H1 (cell line): ENCODE measurements around the gene CUX1. TPM values are rescaled to one million over a fixed set of nuclear protein-coding genes. Genes with fewer than 3 reads are reported as not detected.

Source experiments
- CTCF ChIA-PET: fragments of 300-600 bp; sonication (Branson Sonifier 250); formaldehyde crosslinking; loops from one replicate; lab custom pipeline; 2021; ENCODE audit not compliant: partially characterized antibody; lab: Charles Lee
- POLR2A ChIA-PET: fragments of 300-600 bp; sonication (Branson Sonifier 250); formaldehyde crosslinking; loops from one replicate; lab custom pipeline; 2021; ENCODE audit warnings: inconsistent platforms; ENCODE audit not compliant: partially characterized antibody; lab: Charles Lee
- DNase-seq, 2 experiments: peaks; one replicate each; pipeline versions ENCODE4 v3.0.0 to v3.0.0-alpha.2; 2010 to 2022; ENCODE audit warnings: low spot score in 2 of 2, low read depth in 1 of 2, mixed read lengths in 1 of 2
- FAIRE-seq: peaks from 2 replicates; lab custom pipeline; 2011; peaks lifted over from hg19 to GRCh38; lab: Jason Lieb, UNC
- H2AFZ ChIP-seq: 2 replicates; pipeline ENCODE4 v1.8.1; 2012; ENCODE audit warnings: low read length, inconsistent platforms
- H2AK5ac ChIP-seq: 2 replicates; pipeline ENCODE4 v1.6.1; 2013; ENCODE audit warnings: low read depth, low read length
- H2BK120ac ChIP-seq: replicated peaks from 2 replicates; pipeline ENCODE3; 2013; ENCODE audit warnings: low read depth, low read length, inconsistent platforms
- H2BK12ac ChIP-seq: 2 replicates; pipeline ENCODE4 v1.6.1; 2013; ENCODE audit warnings: low read depth, low read length
- H2BK15ac ChIP-seq: 2 replicates; pipeline ENCODE4 v1.6.1; 2013; ENCODE audit warnings: low read length
- H2BK20ac ChIP-seq: 2 replicates; pipeline ENCODE4 v1.6.1; 2013; ENCODE audit warnings: low read length
- H2BK5ac ChIP-seq: 2 replicates; pipeline ENCODE4 v1.6.1; 2013; ENCODE audit warnings: low read depth, low read length
- H3K14ac ChIP-seq: 2 replicates; pipeline ENCODE4 v1.6.1; 2013; ENCODE audit warnings: inconsistent platforms; ENCODE audit not compliant: insufficient read length
- H3K18ac ChIP-seq: 2 replicates; pipeline ENCODE4 v1.6.1; 2013; ENCODE audit warnings: low read length; ENCODE audit errors: extremely low read depth
- H3K23ac ChIP-seq: 2 replicates; pipeline ENCODE4 v1.6.1; 2013; ENCODE audit warnings: inconsistent platforms; ENCODE audit not compliant: insufficient read length
- H3K23me2 ChIP-seq: 2 replicates; pipeline ENCODE4 v1.6.1; 2013; ENCODE audit warnings: low read depth, low read length
- H3K27ac ChIP-seq: 2 replicates; pipeline ENCODE4 v1.6.1; 2011; ENCODE audit warnings: low read depth, low read length, inconsistent platforms
- H3K27me3 ChIP-seq, 4 experiments: replicated peaks in 1 of 4; 1 replicate in 1 of 4; 2 replicates in 3 of 4; pipeline versions ENCODE4 v1.6.1 to v1.8.1; 2011 to 2013; ENCODE audit warnings: low read length in 3 of 4, mild to moderate bottlenecking in 3 of 4, inconsistent platforms in 2 of 4, mixed read lengths in 2 of 4, moderate library complexity in 1 of 4; ENCODE audit not compliant: control insufficient read depth in 3 of 4, insufficient read depth in 3 of 4; ENCODE audit errors: extremely low read depth in 1 of 4
- H3K36me3 ChIP-seq, 4 experiments: 2 replicates each; pipeline versions ENCODE4 v1.6.1 to v1.8.1; 2011 to 2013; ENCODE audit warnings: mild to moderate bottlenecking in 4 of 4, low read length in 3 of 4, moderate library complexity in 2 of 4, control low read depth in 1 of 4, inconsistent platforms in 1 of 4; ENCODE audit not compliant: insufficient read depth in 4 of 4, control insufficient read depth in 2 of 4
- H3K4ac ChIP-seq: replicated peaks from 2 replicates; pipeline ENCODE3; 2013; ENCODE audit warnings: low read length, low read depth, mixed read lengths, inconsistent platforms; ENCODE audit not compliant: insufficient read length
- H3K4me1 ChIP-seq, 4 experiments: replicated peaks in 1 of 4; 1 replicate in 1 of 4; 2 replicates in 3 of 4; pipeline versions ENCODE4 v1.6.1 to v1.8.1; 2011 to 2013; ENCODE audit warnings: low read length in 3 of 4, inconsistent platforms in 2 of 4, mixed read lengths in 1 of 4; ENCODE audit not compliant: insufficient read depth in 4 of 4, control insufficient read depth in 3 of 4
- H3K4me2 ChIP-seq, 2 experiments: 2 replicates each; pipeline versions ENCODE4 v1.6.1 to v1.8.1; 2011 to 2013; ENCODE audit warnings: low read depth in 2 of 2, low read length in 2 of 2, control low read depth in 1 of 2, inconsistent platforms in 1 of 2, mild to moderate bottlenecking in 1 of 2; ENCODE audit not compliant: insufficient read depth in 1 of 2
- H3K4me3 ChIP-seq, 4 experiments: fragments of 200-600, 300-600 bp in 1 of 4; sonication (generic), shearing (Covaris generic), sonication (Bioruptor Twin) in 1 of 4; 2 replicates each; pipeline versions ENCODE4 v1.5.1 to v1.8.1; 2011 to 2016; ENCODE audit warnings: low read length in 4 of 4, low read depth in 3 of 4, control low read depth in 2 of 4, inconsistent platforms in 2 of 4, mild to moderate bottlenecking in 2 of 4, mixed read lengths in 1 of 4, moderate library complexity in 1 of 4; ENCODE audit not compliant: insufficient read depth in 2 of 4; ENCODE audit errors: extremely low read depth in 1 of 4
- H3K56ac ChIP-seq: replicated peaks from 2 replicates; pipeline ENCODE3; 2013; ENCODE audit warnings: low read depth, mild to moderate bottlenecking, mixed read lengths, low read length, inconsistent platforms; ENCODE audit not compliant: insufficient read length
- H3K79me1 ChIP-seq: 2 replicates; pipeline ENCODE4 v1.6.1; 2013; ENCODE audit warnings: low read depth, low read length, control low read depth
- H3K79me2 ChIP-seq, 2 experiments: 2 replicates each; pipeline versions ENCODE4 v1.6.1 to v1.8.1; 2012 to 2013; ENCODE audit warnings: low read length in 2 of 2, mild to moderate bottlenecking in 2 of 2, inconsistent platforms in 1 of 2; ENCODE audit not compliant: insufficient read depth in 2 of 2, control insufficient read depth in 1 of 2
- H3K9ac ChIP-seq, 4 experiments: replicated peaks in 1 of 4; 1 replicate in 1 of 4; 2 replicates in 3 of 4; pipeline versions ENCODE4 v1.6.1 to v1.8.1; 2011 to 2013; ENCODE audit warnings: low read depth in 3 of 4, low read length in 3 of 4, control low read depth in 2 of 4, mild to moderate bottlenecking in 2 of 4, moderate library complexity in 2 of 4, inconsistent platforms in 1 of 4; ENCODE audit errors: extremely low read depth in 1 of 4
- H3K9me3 ChIP-seq, 2 experiments: 2 replicates each; pipeline versions ENCODE4 v1.6.1 to v1.8.1; 2012 to 2013; ENCODE audit warnings: mild to moderate bottlenecking in 2 of 2, moderate library complexity in 2 of 2, control low read depth in 1 of 2, inconsistent platforms in 1 of 2, low read depth in 1 of 2, low read length in 1 of 2, mixed read lengths in 1 of 2; ENCODE audit not compliant: insufficient read depth in 2 of 2
- H4K20me1 ChIP-seq, 2 experiments: replicated peaks in 1 of 2; 2 replicates each; pipeline versions ENCODE3 to v1.8.1; 2011 to 2013; ENCODE audit warnings: inconsistent platforms in 2 of 2, low read length in 2 of 2, mild to moderate bottlenecking in 1 of 2; ENCODE audit not compliant: insufficient read depth in 2 of 2, control insufficient read depth in 1 of 2
- H4K5ac ChIP-seq: 2 replicates; pipeline ENCODE4 v1.6.1; 2013; ENCODE audit warnings: low read length, low read depth, mixed read lengths, inconsistent platforms; ENCODE audit not compliant: insufficient read length
- H4K8ac ChIP-seq: 2 replicates; pipeline ENCODE4 v1.8.0; 2013; ENCODE audit warnings: mild to moderate bottlenecking, moderate library complexity, low read length, inconsistent platforms; ENCODE audit not compliant: insufficient read depth; ENCODE audit errors: extremely low read depth
- H4K91ac ChIP-seq: replicated peaks from 2 replicates; pipeline ENCODE3; 2013; ENCODE audit warnings: low read length, mixed read lengths, inconsistent platforms; ENCODE audit not compliant: insufficient read length
- CREB1 ChIP-seq: IDR thresholded peaks from 2 replicates; pipeline ENCODE4 v1.6.1; 2012; ENCODE audit warnings: inconsistent platforms
- SP1 ChIP-seq: IDR thresholded peaks from 2 replicates; pipeline ENCODE4 v1.6.1; 2011; ENCODE audit warnings: low read depth, low read length
- TCF12 ChIP-seq: IDR thresholded peaks from 2 replicates; pipeline ENCODE4 v1.6.1; 2011; ENCODE audit warnings: low read depth, mild to moderate bottlenecking, low read length
- WGBS, 2 experiments: shearing (Covaris generic) in 1 of 2; methylation state at CpG; one replicate each; pipeline versions ENCODE4 v1.1.6 to v1.1.7; 2013 to 2015; ENCODE audit warnings: low lambda C conversion rate in 2 of 2, mixed read lengths in 2 of 2, inconsistent platforms in 1 of 2, low coverage in 1 of 2, missing lambda C conversion rate in 1 of 2; ENCODE audit not compliant: insufficient replicate concordance in 2 of 2, insufficient coverage in 1 of 2, insufficient read length in 1 of 2; ENCODE audit errors: extremely low coverage in 1 of 2, missing lambda C conversion rate in 1 of 2; 5-methylcytosine and 5-hydroxymethylcytosine counted together
- polyA plus RNA-seq, 7 experiments: library from polyadenylated mRNA; depleted of rRNA in 3 of 7; stranded (reverse) in 5 of 7; unstranded in 2 of 7; fragments of >200 nt in 5 of 7; fragments of 200-250 nt in 2 of 7; gene quantifications; 1 replicate in 5 of 7; 2 replicates in 1 of 7; 4 replicates in 1 of 7; pipeline versions ENCODE4 v1.2.1 to v1.2.3, GENCODE V29; 2011 to 2013; ENCODE audit warnings: missing spikeins in 2 of 7, mixed read lengths in 2 of 7
- total RNA-seq: library from RNA; stranded (reverse); fragmentation: NEBNext Ultra II Directional; extraction: Animal tissue kit (Norgen Biotek cat#: 25700); gene quantifications from 2 replicates; pipeline ENCODE4 v1.2.1, GENCODE V29; 2021

CUX1 gene
- total and polyA plus RNA-seq, 2 of the 8 experiments (the other 6 are each of a cell fraction or from before 2014, with no cell fraction given) = 21.6 to 65.9 TPM

DNA sequence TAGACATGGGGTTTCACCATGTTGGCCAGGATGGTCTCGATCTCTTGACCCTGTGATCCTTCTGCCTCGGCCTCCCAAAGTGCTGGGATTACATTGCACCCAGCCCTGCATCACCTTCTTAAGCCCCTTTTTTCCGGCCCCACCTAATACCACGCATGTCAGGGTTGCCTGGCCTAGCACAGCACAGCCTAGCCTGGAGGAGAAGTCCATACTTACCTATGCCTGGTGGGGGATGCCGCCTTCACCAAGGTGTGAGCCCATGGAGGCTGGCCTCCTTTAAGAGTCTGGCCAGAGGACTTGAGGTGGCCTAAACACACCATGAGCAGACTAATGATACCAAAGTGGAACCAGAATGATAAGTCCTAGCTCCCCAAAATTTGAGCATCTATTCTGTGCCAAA lies 22.0 kb upstream of the CUX1 start:
- Histone ChIP-seq H2BK20ac (no peak overlapping the region), H2BK120ac (no peak overlapping the region), H2BK5ac (no peak overlapping the region), H3K4me2 (no peak overlapping the region), H4K20me1 (no peaks in the 10 kb centered on the region), H3K4ac (no peak overlapping the region), H3K18ac (no peak overlapping the region), H2AFZ (no peak overlapping the region), H3K9ac (no peak overlapping the region), H2BK12ac (no peak overlapping the region), H3K27ac (no peak overlapping the region), H3K56ac (no peak overlapping the region), H3K4me3 (no peak overlapping the region), H3K4me1 (no peaks in the 10 kb centered on the region), H3K14ac (no peak overlapping the region), H3K79me2 (no peaks in the 10 kb centered on the region), H2BK15ac (no peak overlapping the region), H3K27me3 (no peaks in the 10 kb centered on the region), H3K79me1 (no peaks in the 10 kb centered on the region), H2AK5ac (no peak overlapping the region), H3K9me3 (no peaks in the 10 kb centered on the region), H3K23ac (no peak overlapping the region), H4K8ac (no peak overlapping the region), H3K36me3 (no peaks in the 10 kb centered on the region), H4K5ac (no peak overlapping the region), H4K91ac (no peak overlapping the region), H3K23me2 (no peaks in the 10 kb centered on the region)
- CTCF ChIA-PET = interaction anchor here (1.1 to 2.8 kb wide), 2 partner anchors 10 to 12 kb away, joined by 4 to 14 read pairs; no protein-coding TSS in a partner anchor
- TF ChIP-seq TCF12 (no peak), CREB1 (no peak), SP1 (no peak)
- FAIRE-seq (no peak), DNase-seq (no peak)
- POLR2A ChIA-PET = no interaction called here
- 94% methylated on average over 5 of the region's 5 CpGs; no CpG with 5 or more reads in 1 of the 2 experiments for WGBS, 2 experiments
